Measurements from ENCODE around the gene C2CD4A. TPM values are rescaled to one million over a fixed set of nuclear protein-coding genes. Genes with fewer than 3 reads are reported as not detected.

Gene C2CD4A
- total RNA-seq, 1 donor from 2014 or later: 0.10 TPM

DNA sequence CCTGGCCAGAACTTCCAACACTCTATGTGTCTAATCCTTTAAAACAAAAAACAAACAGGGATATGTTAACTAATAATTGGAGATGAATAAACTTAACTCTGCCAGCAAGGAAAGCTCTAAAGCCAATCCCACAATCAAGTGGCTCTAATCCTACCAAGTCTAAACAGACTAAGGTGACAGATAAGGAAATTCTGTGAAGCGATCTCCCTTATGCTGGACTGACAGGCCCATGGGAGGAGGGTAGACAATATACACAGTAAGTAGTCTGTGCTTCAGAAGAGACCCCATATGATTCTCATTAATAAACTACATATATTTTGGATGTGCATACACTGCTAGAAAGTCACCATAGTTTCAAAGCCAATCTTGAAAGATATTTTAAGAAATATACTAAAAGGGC, 16.7 kb upstream of the C2CD4A start:
- H3K9me3 Mint-ChIP-seq (ENCODE audit: low read depth): peaks cover 3% of the 10 kb centered on the region
- TF ChIP-seq, protein P1, sequence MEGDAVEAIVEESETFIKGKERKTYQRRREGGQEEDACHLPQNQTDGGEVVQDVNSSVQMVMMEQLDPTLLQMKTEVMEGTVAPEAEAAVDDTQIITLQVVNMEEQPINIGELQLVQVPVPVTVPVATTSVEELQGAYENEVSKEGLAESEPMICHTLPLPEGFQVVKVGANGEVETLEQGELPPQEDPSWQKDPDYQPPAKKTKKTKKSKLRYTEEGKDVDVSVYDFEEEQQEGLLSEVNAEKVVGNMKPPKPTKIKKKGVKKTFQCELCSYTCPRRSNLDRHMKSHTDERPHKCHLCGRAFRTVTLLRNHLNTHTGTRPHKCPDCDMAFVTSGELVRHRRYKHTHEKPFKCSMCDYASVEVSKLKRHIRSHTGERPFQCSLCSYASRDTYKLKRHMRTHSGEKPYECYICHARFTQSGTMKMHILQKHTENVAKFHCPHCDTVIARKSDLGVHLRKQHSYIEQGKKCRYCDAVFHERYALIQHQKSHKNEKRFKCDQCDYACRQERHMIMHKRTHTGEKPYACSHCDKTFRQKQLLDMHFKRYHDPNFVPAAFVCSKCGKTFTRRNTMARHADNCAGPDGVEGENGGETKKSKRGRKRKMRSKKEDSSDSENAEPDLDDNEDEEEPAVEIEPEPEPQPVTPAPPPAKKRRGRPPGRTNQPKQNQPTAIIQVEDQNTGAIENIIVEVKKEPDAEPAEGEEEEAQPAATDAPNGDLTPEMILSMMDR (IDR thresholded peaks at IDR 0.05): no peak
- H3K4me1 Mint-ChIP-seq (ENCODE audit: low read depth): peaks cover 22% of the 10 kb centered on the region
- H3K27me3 Mint-ChIP-seq (ENCODE audit: low read depth): no peaks in the 10 kb centered on the region
- no peak for DNase-seq (ENCODE audit: low spot score)
- no peak overlapping the region for H3K4me3 Mint-ChIP-seq (ENCODE audit: unreplicated experiment)
- H3K27ac Mint-ChIP-seq (ENCODE audit: unreplicated experiment): no peak overlapping the region
- H3K36me3 Mint-ChIP-seq (ENCODE audit: low read depth): peaks cover 2% of the 10 kb centered on the region

DNA sequence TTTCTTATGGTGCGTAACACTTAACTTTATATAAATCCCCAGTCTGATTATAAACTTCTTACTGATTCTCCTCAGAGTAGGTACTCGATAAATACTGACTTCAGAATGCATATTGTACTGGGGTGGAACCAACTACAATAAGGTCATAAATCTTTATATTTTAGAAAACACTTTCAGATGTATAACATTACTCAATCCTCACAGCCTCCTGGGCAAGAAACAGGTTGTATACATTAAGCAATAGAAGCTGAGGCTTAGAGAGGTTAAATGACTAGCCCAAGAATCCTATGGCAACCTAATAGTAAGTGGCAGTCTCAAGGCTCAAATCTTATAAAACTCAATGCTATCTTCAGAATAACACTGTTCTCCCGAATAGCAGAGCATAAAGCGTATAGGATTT, 15.6 kb upstream of the C2CD4A start:
- Mint-ChIP-seq H3K36me3 (ENCODE audit: low read depth) (peaks cover 2% of the 10 kb centered on the region), H3K27me3 (ENCODE audit: low read depth) (no peaks in the 10 kb centered on the region), H3K9me3 (ENCODE audit: low read depth) (peaks cover 3% of the 10 kb centered on the region), H3K27ac (ENCODE audit: unreplicated experiment) (no peak overlapping the region), H3K4me1 (ENCODE audit: low read depth) (peaks cover 17% of the 10 kb centered on the region), H3K4me3 (ENCODE audit: unreplicated experiment) (no peak overlapping the region)
- TF ChIP-seq, protein P1 (IDR thresholded peaks at IDR 0.05): no peak
- DNase-seq (ENCODE audit: low spot score): no peak

DNA sequence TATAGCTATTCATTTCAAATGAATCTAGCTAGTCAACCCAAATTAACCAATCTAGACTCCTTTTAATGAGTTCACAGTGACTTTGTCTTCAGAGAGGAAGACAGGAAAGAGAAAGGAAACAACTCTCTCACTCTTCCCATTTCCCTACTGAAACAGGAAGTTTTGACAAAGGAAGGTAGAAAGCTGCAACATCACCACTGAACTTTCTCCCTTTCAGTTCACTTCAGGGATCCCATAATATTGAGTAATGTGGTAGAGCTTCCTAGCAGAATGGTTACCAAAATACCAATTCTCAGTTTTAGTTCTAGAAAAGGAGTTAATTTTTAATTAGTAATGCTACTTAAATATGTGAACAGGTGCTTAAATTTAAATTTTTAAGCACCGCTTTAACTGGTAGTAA, 14.1 kb upstream of the C2CD4A start:
- DNase-seq (ENCODE audit: low spot score): no peak
- peaks cover 3% of the 10 kb centered on the region for H3K9me3 Mint-ChIP-seq (ENCODE audit: low read depth)
- peaks cover 2% of the 10 kb centered on the region for H3K36me3 Mint-ChIP-seq (ENCODE audit: low read depth)
- H3K4me1 Mint-ChIP-seq (ENCODE audit: low read depth): peaks cover 17% of the 10 kb centered on the region
- H3K4me3 Mint-ChIP-seq (ENCODE audit: unreplicated experiment): no peak overlapping the region
- TF ChIP-seq, protein P1 (IDR thresholded peaks at IDR 0.05): no peak
- H3K27me3 Mint-ChIP-seq (ENCODE audit: low read depth): no peaks in the 10 kb centered on the region
- no peak overlapping the region for H3K27ac Mint-ChIP-seq (ENCODE audit: unreplicated experiment)

DNA sequence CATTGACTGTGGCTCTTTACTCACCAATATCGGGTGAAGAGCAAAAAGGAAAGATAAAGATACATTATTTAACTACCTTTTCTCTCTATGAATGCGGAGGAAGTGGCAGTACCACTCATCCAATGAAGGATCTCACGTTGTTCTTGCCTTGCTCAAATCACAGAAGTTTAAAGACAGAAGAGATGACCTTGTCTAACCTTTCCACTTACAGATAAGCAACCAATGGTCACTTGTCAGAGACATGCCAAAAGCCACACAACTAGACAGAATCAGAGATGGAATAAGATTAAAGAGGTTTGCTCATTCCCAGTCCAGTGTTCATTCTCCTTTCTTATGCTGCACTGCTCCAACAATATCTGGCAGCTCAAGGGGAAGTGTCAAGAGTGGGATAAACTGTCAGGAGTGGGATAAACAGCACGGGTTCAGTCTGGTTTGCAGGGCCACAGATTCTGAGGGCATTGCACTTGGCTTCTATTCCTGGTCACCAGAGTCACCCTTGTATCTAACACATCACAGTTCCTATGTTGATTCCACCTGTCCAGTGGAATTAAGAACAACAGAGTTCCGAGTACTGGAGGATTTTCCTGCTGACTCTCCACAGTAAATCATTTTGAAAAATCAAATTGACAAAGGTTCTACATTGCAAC, 13.2 kb upstream of the C2CD4A start:
- DNase-seq (ENCODE audit: low spot score): no peak
- peaks cover 2% of the 10 kb centered on the region for H3K36me3 Mint-ChIP-seq (ENCODE audit: low read depth)
- TF ChIP-seq, protein P1 (IDR thresholded peaks at IDR 0.05): no peak
- no peak overlapping the region for H3K4me3 Mint-ChIP-seq (ENCODE audit: unreplicated experiment)
- peaks cover 22% of the 10 kb centered on the region for H3K4me1 Mint-ChIP-seq (ENCODE audit: low read depth)
- peaks cover 3% of the 10 kb centered on the region for H3K9me3 Mint-ChIP-seq (ENCODE audit: low read depth)
- H3K27me3 Mint-ChIP-seq (ENCODE audit: low read depth): no peaks in the 10 kb centered on the region
- H3K27ac Mint-ChIP-seq (ENCODE audit: unreplicated experiment): peak overlapping the region; percentile 1

DNA sequence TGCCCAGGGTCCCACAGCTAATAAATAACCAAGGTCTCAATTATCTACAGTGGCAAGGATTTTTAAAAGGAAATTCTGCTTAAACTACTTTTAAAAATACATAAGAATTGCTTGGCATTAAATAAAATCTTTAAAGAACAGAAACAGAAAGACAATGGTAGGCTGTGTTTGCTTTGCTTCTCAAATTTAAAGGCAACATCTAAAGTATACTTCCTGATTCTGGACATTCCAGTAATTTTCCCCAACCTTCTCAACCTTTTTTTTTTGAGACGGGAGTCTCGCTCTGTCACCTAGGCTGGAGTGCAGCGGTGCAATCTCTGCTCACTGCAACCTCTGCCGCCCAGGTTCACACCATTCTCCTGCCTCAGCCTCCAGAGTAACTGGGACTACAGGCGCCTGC, 11.8 kb upstream of the C2CD4A start:
- no peak for DNase-seq (ENCODE audit: low spot score)
- Mint-ChIP-seq H3K9me3 (ENCODE audit: low read depth) (no peaks in the 10 kb centered on the region), H3K27ac (ENCODE audit: unreplicated experiment) (no peak overlapping the region)

More for the DNA sequence above, 11.8 kb upstream of the C2CD4A start:
- H3K36me3 Mint-ChIP-seq (ENCODE audit: low read depth): no peaks in the 10 kb centered on the region
- TF ChIP-seq, protein P1 (IDR thresholded peaks at IDR 0.05): no peak
- H3K4me1 Mint-ChIP-seq (ENCODE audit: low read depth): peaks cover 33% of the 10 kb centered on the region
- no peak overlapping the region for H3K4me3 Mint-ChIP-seq (ENCODE audit: unreplicated experiment)
- no peaks in the 10 kb centered on the region for H3K27me3 Mint-ChIP-seq (ENCODE audit: low read depth)
